AG08395 (cell line): ENCODE measurements around the gene EIF3L.
A peak's percentile ranks its signal among the peaks of the same experiment; 100 is the strongest.

Source experiments
- DNase-seq: peaks from one replicate; pipeline ENCODE4 v3.0.0; 2012; ENCODE audit warnings: mixed read lengths, low spot score

Gene EIF3L

DNA sequence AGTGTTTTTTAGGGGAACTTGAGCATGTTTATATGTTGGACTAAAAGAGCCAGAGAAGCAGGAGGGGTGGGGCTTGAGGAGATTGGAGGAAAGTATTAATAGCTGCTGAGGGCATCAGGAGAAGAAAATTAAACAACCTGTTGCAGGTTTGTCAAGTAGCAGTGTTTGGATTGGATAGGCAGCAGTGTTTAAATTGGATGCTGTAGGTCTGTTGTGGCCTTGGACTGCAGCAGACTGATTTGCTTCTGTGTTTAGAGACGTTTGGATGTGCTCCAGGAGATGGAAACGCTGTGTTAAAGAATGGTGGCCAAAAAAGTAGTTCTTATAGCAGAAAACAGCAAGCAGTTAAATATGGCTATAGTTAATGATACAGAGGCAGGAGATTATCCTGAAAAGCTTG, 5.7 kb downstream of the EIF3L start:
- no peak for DNase-seq

GRCh38 chr22:37855462-37855861, 6.2 kb downstream of the EIF3L start:
- DNase-seq: no peak

DNA sequence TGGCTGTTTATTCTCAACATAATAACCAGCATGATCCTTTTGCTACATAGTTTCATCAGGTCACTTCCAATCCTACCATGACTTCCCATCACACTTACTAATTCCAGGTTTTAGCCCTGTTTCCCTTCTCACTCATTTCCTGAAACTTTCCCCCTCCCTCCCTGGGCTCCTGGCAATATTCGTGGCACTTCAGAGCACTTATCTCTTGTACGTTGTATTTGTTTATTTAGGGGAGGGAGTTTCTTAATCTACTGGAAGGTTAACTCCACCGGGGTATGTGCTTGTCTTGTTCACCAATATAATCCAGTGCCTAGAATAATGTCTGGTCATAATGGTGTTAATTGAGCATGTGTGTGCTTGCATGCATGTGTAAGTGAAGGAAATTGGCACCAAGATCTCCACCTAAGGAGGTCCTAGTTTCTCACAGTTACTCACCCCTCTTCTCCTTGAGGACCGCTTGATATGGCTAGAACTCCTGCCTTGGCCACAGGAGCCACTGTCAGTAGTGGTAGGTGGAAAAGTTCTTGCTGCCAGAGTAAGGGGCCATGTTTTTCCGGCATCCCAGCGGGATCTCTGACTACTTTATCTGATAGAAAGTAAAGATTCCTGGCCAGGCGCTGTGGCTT, 11.7 kb downstream of the EIF3L start:
- no peak for DNase-seq

DNA sequence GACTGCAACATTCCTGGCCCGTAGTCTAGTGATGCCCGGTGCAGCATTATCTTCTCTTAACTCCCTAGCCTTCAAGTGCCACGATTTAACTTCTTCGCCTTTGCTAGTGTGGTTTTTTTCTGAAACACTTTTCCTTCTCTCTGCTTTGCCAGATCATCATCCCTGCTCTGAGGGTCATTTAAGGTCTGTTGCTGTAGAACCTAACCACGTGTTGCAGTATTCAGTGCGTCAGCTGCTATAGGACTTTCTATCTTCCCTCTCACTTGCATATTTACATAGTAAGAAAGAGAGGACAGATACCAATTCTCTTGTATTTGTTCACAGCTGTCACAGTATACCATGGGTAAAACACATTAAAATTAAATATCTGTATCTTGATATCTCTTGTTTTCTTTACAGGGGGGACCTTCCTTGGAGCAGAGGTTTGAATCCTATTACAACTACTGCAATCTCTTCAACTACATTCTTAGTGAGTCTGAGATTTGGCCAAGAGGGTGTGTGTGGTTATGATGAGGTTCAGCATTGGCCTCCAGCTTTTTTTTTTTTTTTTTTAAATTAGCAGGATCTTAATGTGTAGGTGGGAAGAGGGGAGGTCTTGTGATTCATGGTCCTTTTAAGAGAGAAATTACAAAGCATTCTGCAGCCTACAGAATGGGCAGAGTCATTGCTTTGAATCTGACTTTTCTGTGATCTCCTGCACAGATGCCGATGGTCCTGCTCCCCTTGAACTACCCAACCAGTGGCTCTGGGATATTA, 13.5 kb downstream of the EIF3L start:
- DNase-seq: no peak

GRCh38 chr22:37865510-37865909, 16.3 kb downstream of the EIF3L start:
- DNase-seq: no peak

DNA sequence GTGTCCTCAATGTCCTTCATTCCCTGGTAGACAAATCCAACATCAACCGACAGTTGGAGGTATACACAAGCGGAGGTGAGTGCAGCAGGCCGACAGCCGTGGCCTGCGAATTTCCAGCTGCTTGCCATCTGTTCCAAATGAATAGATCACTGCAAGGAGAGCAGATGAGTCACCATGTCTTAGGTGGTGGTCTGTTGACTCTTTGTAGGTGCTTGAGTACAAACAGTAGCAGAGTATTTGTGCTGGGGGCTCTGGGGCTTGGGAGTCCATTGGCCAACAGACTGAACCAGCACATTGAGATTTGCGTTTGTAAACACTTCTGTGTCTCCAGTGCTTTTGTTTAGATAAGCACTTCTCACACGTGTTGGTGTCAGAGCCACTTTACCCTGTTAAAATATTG, 21.1 kb downstream of the EIF3L start:
- DNase-seq: no peak

GRCh38 chr22:37880668-37881440, 31.6 kb downstream of the EIF3L start:
- peak; percentile 34 for DNase-seq

- DNase-seq: no peak
These were observed 35.2 kb downstream of the EIF3L start for GRCh38 chr22:37884420-37884819.

DNA sequence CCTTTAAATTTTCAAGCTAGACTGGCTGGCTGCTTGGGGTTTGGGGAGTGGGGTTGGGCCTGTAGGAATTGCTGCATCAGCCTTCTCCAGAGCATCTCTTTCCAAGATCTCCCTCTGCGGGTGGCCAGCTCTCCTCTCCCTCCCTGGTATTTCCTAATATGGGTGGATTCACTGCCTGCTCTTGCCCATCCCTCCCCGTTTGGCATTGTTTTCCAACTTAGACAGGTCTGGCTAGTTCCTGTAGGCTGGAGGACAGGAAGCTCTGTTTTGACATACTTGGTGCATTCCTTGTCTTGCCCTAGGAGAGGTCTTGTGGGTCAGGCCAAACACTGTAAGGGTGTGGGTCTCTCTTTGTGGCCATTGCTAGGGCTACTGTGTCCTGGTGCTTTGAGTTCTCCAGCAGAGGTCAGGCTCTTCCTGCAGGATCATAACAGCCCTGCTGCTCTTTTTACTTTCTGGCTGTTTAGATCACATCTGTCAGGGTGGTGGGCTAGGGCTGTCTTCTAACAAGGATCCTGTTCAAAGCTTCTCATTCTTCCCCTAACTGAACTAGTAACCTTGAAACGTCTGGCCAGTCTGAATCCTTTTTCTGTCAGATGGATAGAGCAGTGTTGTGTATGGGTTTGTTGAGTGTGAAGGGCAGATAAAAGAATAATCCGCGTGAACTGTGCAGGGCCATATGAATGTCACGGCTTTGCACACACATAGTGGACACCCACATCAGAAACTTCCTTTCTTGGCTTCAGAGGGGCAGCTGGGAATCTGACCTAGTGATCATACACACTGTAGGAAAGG, 38.6 kb downstream of the EIF3L start:
- DNase-seq: peak; percentile 79

DNA sequence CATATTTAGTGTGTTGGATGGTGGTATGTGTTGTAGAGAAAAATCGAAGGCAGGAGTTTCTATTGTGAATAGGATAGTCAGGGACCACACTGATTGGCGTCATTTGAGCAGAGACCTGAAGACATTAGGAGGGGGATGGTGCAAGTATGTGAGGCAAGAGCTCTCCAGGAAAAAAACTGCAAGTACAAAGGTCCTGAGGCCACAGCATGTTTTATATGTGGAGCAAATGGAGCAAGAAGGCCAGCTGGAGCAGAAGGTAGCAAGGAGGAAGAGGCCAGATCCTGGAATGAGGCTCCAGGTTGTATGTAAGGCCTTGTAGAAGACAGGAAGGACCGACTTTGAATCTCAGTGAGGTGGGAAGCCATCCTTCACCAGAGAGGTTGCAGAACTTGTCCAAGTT, 42.7 kb downstream of the EIF3L start:
- no peak for DNase-seq

- no peak for DNase-seq
These were observed 43.5 kb downstream of the EIF3L start for GRCh38 chr22:37892566-37893335.

- DNase-seq: no peak
These were observed 44.4 kb downstream of the EIF3L start for GRCh38 chr22:37893583-37893983.

DNA sequence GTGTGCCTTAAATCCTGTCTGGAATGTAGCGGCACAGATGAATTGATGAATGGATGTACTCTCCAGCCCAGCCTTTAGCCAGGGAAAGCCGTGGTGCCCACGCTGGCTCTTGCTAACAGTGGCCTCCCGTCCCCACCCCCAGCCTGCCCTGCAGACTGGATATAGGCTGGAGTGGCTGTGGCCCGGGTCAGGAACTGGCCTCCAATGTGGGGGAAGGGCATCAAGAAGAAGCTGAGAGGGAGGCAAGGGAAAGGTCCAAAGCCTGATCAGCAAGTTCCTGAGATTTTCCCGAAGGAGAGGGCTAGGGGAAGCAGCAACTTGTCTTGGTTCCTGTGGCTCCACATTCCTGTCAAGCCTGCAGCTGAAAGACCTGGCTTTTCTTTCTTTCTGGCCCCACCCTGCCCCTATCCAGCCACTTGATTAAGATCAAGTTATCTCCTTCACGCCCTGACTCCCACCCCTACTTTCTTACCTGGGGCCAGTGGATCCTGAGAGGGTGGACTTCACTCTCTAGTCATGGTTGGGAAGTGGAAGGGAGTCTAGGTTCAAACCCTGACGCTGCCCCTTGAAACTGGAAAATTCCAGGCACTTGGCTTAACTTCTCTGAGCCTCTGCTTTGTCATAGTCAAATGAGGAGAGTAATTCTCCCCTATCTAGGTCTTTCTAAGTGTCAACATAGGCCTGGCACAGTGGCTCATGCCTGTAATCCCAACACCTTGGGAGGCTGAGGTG, 45.9 kb downstream of the EIF3L start:
- no peak for DNase-seq

DNA sequence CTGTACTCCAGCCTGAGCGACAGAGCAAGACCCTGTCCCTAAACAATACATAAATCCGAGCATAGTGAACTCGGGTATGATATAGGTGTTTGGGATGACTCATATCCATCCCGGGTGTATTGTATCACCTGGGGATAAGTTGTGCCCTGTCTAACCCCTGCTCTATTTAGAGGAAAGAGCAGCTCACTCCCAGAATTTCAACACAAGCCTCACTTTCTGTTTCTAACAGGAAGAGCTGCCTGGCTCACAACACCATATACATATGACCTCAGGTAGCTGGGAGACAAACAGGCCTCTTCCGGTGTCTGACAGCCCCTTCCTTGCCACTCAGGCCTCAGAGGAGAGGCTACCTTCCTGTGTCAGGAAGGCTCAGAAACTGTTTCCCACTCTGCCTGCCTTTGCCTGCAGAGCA, 47.0 kb downstream of the EIF3L start:
- DNase-seq: no peak

- no peak for DNase-seq
These were observed 47.7 kb downstream of the EIF3L start for GRCh38 chr22:37896939-37897338.

GRCh38 chr22:37897807-37898206, 48.6 kb downstream of the EIF3L start:
- DNase-seq: no peak

- DNase-seq: no peak
These were observed 49.4 kb downstream of the EIF3L start for GRCh38 chr22:37898441-37899181.

- DNase-seq: peak; percentile 97
These were observed 55.6 kb downstream of the EIF3L start for GRCh38 chr22:37904572-37905533.
